Activated CD8-positive, alpha-beta memory T cell treated with anti-CD3 and anti-CD28 coated beads for 36 hours (primary cell): ENCODE measurements around the gene BIVM. TPM values are rescaled to one million over a fixed set of nuclear protein-coding genes. Genes with fewer than 3 reads are reported as not detected.

Source experiments
- CTCF ChIA-PET: fragments of 350-600 bp; sonication (Branson Sonifier 250); formaldehyde crosslinking; loops from one replicate; lab custom pipeline; 2021; ENCODE audit warnings: antibody characterized with exemption; lab: Charles Lee
- POLR2A ChIA-PET: fragments of 350-600 bp; sonication (Branson Sonifier 250); formaldehyde crosslinking; loops from one replicate; lab custom pipeline; 2021; ENCODE audit warnings: antibody characterized with exemption; lab: Charles Lee
- total RNA-seq, 2 experiments: library from RNA; stranded (reverse); gene quantifications; one replicate each; pipeline ENCODE4 v1.2.3, GENCODE V29; 2021

The BIVM gene
- total RNA-seq, 2 experiments from 2014 or later = 21.8 to 22.9 TPM

GRCh38 chr13:102817907-102818306 lies 19.0 kb downstream of the BIVM start:
- ChIA-PET CTCF (no interaction called here), POLR2A (no interaction called here)

GRCh38 chr13:102825400-102825799 lies 26.5 kb downstream of the BIVM start:
- ChIA-PET CTCF (no interaction called here), POLR2A (no interaction called here)

- POLR2A ChIA-PET = no interaction called here
- CTCF ChIA-PET = no interaction called here
Observed at GRCh38 chr13:102825921-102826706, 27.2 kb downstream of the BIVM start.

GRCh38 chr13:102830646-102831045 lies 31.7 kb downstream of the BIVM start:
- ChIA-PET POLR2A (no interaction called here), CTCF (no interaction called here)

- CTCF ChIA-PET = no interaction called here
- POLR2A ChIA-PET = no interaction called here
Observed at GRCh38 chr13:102836471-102836870, 37.6 kb downstream of the BIVM start.

- ChIA-PET POLR2A (no interaction called here), CTCF (no interaction called here)
Observed at GRCh38 chr13:102838273-102838672, 39.4 kb downstream of the BIVM start.

GRCh38 chr13:102838982-102839381 lies 40.1 kb downstream of the BIVM start:
- CTCF ChIA-PET = no interaction called here
- POLR2A ChIA-PET = no interaction called here

GRCh38 chr13:102839462-102839861 lies 40.5 kb downstream of the BIVM start:
- POLR2A ChIA-PET = no interaction called here
- CTCF ChIA-PET = no interaction called here

- ChIA-PET CTCF (interaction anchor here (0.8 to 3.0 kb wide), 5 partner anchors 25 to 253 kb away, joined by 3 to 13 read pairs (median 5); partner anchors contain the start of genes BIVM and POGLUT2), POLR2A (interaction anchor here (0.5 to 2.8 kb wide), 8 partner anchors 45 to 253 kb away, joined by 3 to 21 read pairs (median 4); partner anchors contain the start of genes TEX30 and TPP2)
Observed at GRCh38 chr13:102845289-102845629, 46.3 kb downstream of the BIVM start.

GRCh38 chr13:102845630-102846260 lies 46.8 kb downstream of the BIVM start, which contains the start of gene ERCC5:
Gene ERCC5, plus strand, starts transcription at chr13:102846032. Its CDS starts 235 bp downstream, at chr13:102846267.
- CTCF ChIA-PET = interaction anchor here (0.8 to 3.0 kb wide), 5 partner anchors 24 to 253 kb away, joined by 3 to 13 read pairs (median 5); partner anchors contain the start of genes BIVM and POGLUT2
- POLR2A ChIA-PET = interaction anchor here (0.5 to 2.8 kb wide), 8 partner anchors 46 to 254 kb away, joined by 3 to 21 read pairs (median 4); partner anchors contain the start of genes TEX30 and TPP2

- CTCF ChIA-PET = interaction anchor here (0.7 to 3.0 kb wide), 3 partner anchors 47 to 260 kb away, joined by 3 to 13 read pairs (median 10); partner anchors contain the start of genes BIVM and POGLUT2
- POLR2A ChIA-PET = interaction anchor here (1.0 to 2.8 kb wide), 6 partner anchors 46 to 255 kb away, joined by 4 to 21 read pairs (median 9); partner anchors contain the start of genes TEX30 and TPP2
Observed at GRCh38 chr13:102846261-102847015, 47.5 kb downstream of the BIVM start.

GRCh38 chr13:102847272-102848234 lies 48.6 kb downstream of the BIVM start:
- CTCF ChIA-PET = interaction anchor here (3.0 kb wide), 1 partner anchor 255 kb away, joined by 13 read pairs; no protein-coding TSS in a partner anchor

GRCh38 chr13:102848956-102849355 lies 50.0 kb downstream of the BIVM start:
- CTCF ChIA-PET = interaction anchor here (1.4 to 1.8 kb wide), 2 partner anchors 21 to 269 kb away, joined by 4 to 5 read pairs; no protein-coding TSS in a partner anchor
- POLR2A ChIA-PET = no interaction called here

More at GRCh38 chr13:102847272-102848234, 48.6 kb downstream of the BIVM start:
- POLR2A ChIA-PET = interaction anchor here (1.0 to 2.8 kb wide), 2 partner anchors 251 to 256 kb away, joined by 4 to 21 read pairs; partner anchors contain the start of gene TPP2

GRCh38 chr13:102852556-102852955 lies 53.6 kb downstream of the BIVM start:
- ChIA-PET POLR2A (no interaction called here), CTCF (no interaction called here)

GRCh38 chr13:102854675-102855074 lies 55.8 kb downstream of the BIVM start:
- POLR2A ChIA-PET = interaction anchor here (0.7 kb wide), 1 partner anchor 232 kb away, joined by 3 read pairs; no protein-coding TSS in a partner anchor
- CTCF ChIA-PET = interaction anchor here (0.6 kb wide), 1 partner anchor 54 kb away, joined by 3 read pairs; no protein-coding TSS in a partner anchor

GRCh38 chr13:102856557-102856956 lies 57.6 kb downstream of the BIVM start:
- ChIA-PET POLR2A (no interaction called here), CTCF (no interaction called here)

- CTCF ChIA-PET = no interaction called here
- POLR2A ChIA-PET = no interaction called here
Observed at GRCh38 chr13:102862624-102863210, 63.8 kb downstream of the BIVM start.
